ENCODE data around the gene HDAC9.

DNA sequence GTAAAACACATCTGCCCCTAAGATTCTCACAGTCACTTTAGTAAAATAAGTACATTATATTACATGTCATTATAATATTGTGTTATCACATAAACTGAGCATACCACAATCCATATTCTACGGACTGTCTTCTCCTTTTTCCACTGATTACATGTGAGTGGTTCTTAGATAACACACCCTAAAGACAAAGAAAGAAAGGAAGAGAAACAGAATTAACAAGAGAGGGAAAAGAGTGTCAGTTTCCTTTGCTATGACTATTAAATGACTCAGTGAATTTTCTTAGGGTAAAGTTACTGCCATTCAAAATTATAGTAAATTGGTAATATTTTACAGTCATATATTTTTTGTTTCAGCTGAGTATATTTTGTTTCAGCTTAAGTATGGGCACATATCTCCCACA lies 353.6 kb downstream of the HDAC9 start:
- TF ChIP-seq, protein P1, sequence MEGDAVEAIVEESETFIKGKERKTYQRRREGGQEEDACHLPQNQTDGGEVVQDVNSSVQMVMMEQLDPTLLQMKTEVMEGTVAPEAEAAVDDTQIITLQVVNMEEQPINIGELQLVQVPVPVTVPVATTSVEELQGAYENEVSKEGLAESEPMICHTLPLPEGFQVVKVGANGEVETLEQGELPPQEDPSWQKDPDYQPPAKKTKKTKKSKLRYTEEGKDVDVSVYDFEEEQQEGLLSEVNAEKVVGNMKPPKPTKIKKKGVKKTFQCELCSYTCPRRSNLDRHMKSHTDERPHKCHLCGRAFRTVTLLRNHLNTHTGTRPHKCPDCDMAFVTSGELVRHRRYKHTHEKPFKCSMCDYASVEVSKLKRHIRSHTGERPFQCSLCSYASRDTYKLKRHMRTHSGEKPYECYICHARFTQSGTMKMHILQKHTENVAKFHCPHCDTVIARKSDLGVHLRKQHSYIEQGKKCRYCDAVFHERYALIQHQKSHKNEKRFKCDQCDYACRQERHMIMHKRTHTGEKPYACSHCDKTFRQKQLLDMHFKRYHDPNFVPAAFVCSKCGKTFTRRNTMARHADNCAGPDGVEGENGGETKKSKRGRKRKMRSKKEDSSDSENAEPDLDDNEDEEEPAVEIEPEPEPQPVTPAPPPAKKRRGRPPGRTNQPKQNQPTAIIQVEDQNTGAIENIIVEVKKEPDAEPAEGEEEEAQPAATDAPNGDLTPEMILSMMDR (IDR thresholded peaks at IDR 0.05; ENCODE audit: poor library complexity), result no peak
- TF ChIP-seq EZH2 (IDR thresholded peaks at IDR 0.05; ENCODE audit: borderline replicate concordance), result no peak
- TF ChIP-seq EZH2phosphoT487 (IDR thresholded peaks at IDR 0.05; ENCODE audit: low read depth, severe bottlenecking, unreplicated experiment), result no peak

Data from hepatocyte (in vitro differentiated cells).